22Rv1 (cell line): ENCODE results near the gene NOS3.

ENCODE experiments used
- H3K27ac ChIP-seq: fragments of 450-650 bp; 2 replicates; pipeline ENCODE4 v1.5.1; 2017
- CTCF ChIP-seq: fragments of 450-650 bp; IDR thresholded peaks from 2 replicates; pipeline ENCODE4 v1.5.1; 2017; ENCODE audit warnings: mild to moderate bottlenecking
- ZFX ChIP-seq: fragments of 450-650 bp; IDR thresholded peaks from 2 replicates; pipeline ENCODE4 v1.6.1; 2017; ENCODE audit warnings: antibody characterized with exemption, borderline replicate concordance

The NOS3 gene

GRCh38 chr7:150996376-150997074, 5.7 kb downstream of the NOS3 start:
- TF ChIP-seq ZFX (no peak), CTCF (no peak)
- H3K27ac ChIP-seq, result no peak overlapping the region

- H3K27ac ChIP-seq, result no peak overlapping the region
- TF ChIP-seq ZFX (no peak), CTCF (no peak)
Observed at GRCh38 chr7:150997075-150997511, 6.3 kb downstream of the NOS3 start.

- TF ChIP-seq ZFX, result no peak
- TF ChIP-seq CTCF, result no peak
- H3K27ac ChIP-seq, result no peak overlapping the region
Observed at GRCh38 chr7:150997817-150998216, 7.0 kb downstream of the NOS3 start.

GRCh38 chr7:150998341-150998740, 7.5 kb downstream of the NOS3 start:
- H3K27ac ChIP-seq, result no peak overlapping the region
- TF ChIP-seq CTCF (no peak), ZFX (no peak)

- no peak for TF ChIP-seq ZFX
- no peak for TF ChIP-seq CTCF
- no peak overlapping the region for H3K27ac ChIP-seq
Observed at GRCh38 chr7:150999001-150999400, 8.2 kb downstream of the NOS3 start.

- TF ChIP-seq ZFX (no peak), CTCF (no peak)
- H3K27ac ChIP-seq, result no peak overlapping the region
Observed at GRCh38 chr7:150999497-151000230, 8.8 kb downstream of the NOS3 start.

- no peak overlapping the region for H3K27ac ChIP-seq
- TF ChIP-seq CTCF (no peak), ZFX (no peak)
Observed at GRCh38 chr7:151000897-151001495, 10.2 kb downstream of the NOS3 start.
